Calu3 (cell line): ENCODE results near the gene RBMX2. TPM values are rescaled to one million over a fixed set of nuclear protein-coding genes. Genes with fewer than 3 reads are reported as not detected.

Experiments used
- BruUV-seq: library from RNA; stranded (reverse); fragments of 400-500 nt; replicated peaks from 2 replicates; lab custom pipeline; 2021; lab: Mats Ljungman, UMichigan
- CTCF ChIA-PET: fragments of 300-600 bp; sonication (Branson Sonifier 250); formaldehyde crosslinking; loops from one replicate; lab custom pipeline; 2022; ENCODE audit warnings: antibody characterized with exemption; lab: Charles Lee
- DNase-seq: peaks from one replicate; pipeline ENCODE4 v3.0.0; 2022
- H3K27ac Mint-ChIP-seq: one replicate; pipeline ENCODE4 v1.8.0; 2022; ENCODE audit warnings: mixed read lengths; ENCODE audit not compliant: unreplicated experiment
- H3K27me3 Mint-ChIP-seq: one replicate; pipeline ENCODE4 v1.8.0; 2022; ENCODE audit warnings: mixed read lengths; ENCODE audit not compliant: unreplicated experiment
- H3K36me3 Mint-ChIP-seq: one replicate; pipeline ENCODE4 v1.8.0; 2022; ENCODE audit warnings: mild to moderate bottlenecking, moderate library complexity, mixed read lengths; ENCODE audit not compliant: insufficient read depth, unreplicated experiment
- H3K4me1 Mint-ChIP-seq: one replicate; pipeline ENCODE4 v1.8.0; 2022; ENCODE audit warnings: mild to moderate bottlenecking, low read depth, mixed read lengths; ENCODE audit not compliant: unreplicated experiment
- H3K4me3 Mint-ChIP-seq: one replicate; pipeline ENCODE4 v1.8.0; 2022; ENCODE audit warnings: mild to moderate bottlenecking, low read depth, moderate library complexity, mixed read lengths; ENCODE audit not compliant: unreplicated experiment
- H3K9me3 Mint-ChIP-seq: one replicate; pipeline ENCODE4 v1.8.0; 2022; ENCODE audit warnings: low read depth, mixed read lengths; ENCODE audit not compliant: unreplicated experiment
- intact Hi-C: fragments of 100-400 bp; cut with micrococcal nuclease; formaldehyde crosslinking; loops from one replicate; pipeline ENCODE4 v1.10.0; 2022; ENCODE audit not compliant: unreplicated experiment
- total RNA-seq: library from RNA; stranded (reverse); gene quantifications from 2 replicates; pipeline ENCODE4 v1.2.3, GENCODE V29; 2022
- TF ChIP-seq, protein P1 (sequence below): fragments of 200-600 bp; IDR thresholded peaks from one replicate; pipeline ENCODE4 v1.8.0; 2022; ENCODE audit warnings: antibody characterized with exemption; ENCODE audit not compliant: unreplicated experiment

Gene RBMX2
- total RNA-seq, 1 experiment from 2014 or later, result 31.3 TPM

DNA sequence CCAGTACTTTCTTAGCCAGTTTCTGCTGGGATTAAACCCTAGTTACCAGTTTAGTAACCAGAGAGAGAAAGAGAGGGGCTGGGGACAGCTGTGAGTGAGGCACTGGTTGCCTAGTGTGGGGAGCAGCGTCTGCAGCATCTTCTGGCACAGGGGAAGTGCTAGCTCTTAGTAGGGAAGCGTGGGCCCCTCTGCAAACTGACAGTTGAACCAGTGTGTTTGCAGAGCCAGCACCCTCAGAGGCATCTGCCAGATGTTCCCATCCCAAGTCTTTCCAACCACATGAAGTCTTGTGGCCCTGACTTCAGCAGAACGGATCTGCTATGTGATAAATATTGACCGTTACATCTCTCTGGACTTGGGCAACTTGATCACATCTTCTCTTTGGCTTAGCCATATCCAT lies 15.0 kb downstream of the RBMX2 start:
- Mint-ChIP-seq H3K4me1 (no peaks in the 10 kb centered on the region), H3K36me3 (peaks cover 13% of the 10 kb centered on the region), H3K27ac (no peak overlapping the region), H3K9me3 (no peaks in the 10 kb centered on the region), H3K27me3 (no peaks in the 10 kb centered on the region), H3K4me3 (no peak overlapping the region)
- CTCF ChIA-PET, result no interaction called here
- no TSS peak for BruUV-seq
- intact Hi-C loops, result no loop called here
- no peak for DNase-seq
- TF ChIP-seq, protein P1, sequence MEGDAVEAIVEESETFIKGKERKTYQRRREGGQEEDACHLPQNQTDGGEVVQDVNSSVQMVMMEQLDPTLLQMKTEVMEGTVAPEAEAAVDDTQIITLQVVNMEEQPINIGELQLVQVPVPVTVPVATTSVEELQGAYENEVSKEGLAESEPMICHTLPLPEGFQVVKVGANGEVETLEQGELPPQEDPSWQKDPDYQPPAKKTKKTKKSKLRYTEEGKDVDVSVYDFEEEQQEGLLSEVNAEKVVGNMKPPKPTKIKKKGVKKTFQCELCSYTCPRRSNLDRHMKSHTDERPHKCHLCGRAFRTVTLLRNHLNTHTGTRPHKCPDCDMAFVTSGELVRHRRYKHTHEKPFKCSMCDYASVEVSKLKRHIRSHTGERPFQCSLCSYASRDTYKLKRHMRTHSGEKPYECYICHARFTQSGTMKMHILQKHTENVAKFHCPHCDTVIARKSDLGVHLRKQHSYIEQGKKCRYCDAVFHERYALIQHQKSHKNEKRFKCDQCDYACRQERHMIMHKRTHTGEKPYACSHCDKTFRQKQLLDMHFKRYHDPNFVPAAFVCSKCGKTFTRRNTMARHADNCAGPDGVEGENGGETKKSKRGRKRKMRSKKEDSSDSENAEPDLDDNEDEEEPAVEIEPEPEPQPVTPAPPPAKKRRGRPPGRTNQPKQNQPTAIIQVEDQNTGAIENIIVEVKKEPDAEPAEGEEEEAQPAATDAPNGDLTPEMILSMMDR, result no peak

GRCh38 chrX:130418066-130418465 lies 16.3 kb downstream of the RBMX2 start:
- Mint-ChIP-seq H3K27me3 (no peaks in the 10 kb centered on the region), H3K27ac (no peak overlapping the region), H3K36me3 (peaks cover 5% of the 10 kb centered on the region), H3K4me1 (no peaks in the 10 kb centered on the region), H3K9me3 (no peaks in the 10 kb centered on the region), H3K4me3 (no peak overlapping the region)
- no peak for DNase-seq
- TF ChIP-seq, protein P1, result no peak
- intact Hi-C loops, result no loop called here
- CTCF ChIA-PET, result no interaction called here
- no TSS peak for BruUV-seq

- DNase-seq, result no peak
- H3K27ac Mint-ChIP-seq, result no peak overlapping the region
- no peaks in the 10 kb centered on the region for H3K27me3 Mint-ChIP-seq
- H3K36me3 Mint-ChIP-seq, result peaks cover 5% of the 10 kb centered on the region
- no peak overlapping the region for H3K4me3 Mint-ChIP-seq
- TF ChIP-seq, protein P1, result no peak
- CTCF ChIA-PET, result no interaction called here
- no peaks in the 10 kb centered on the region for H3K9me3 Mint-ChIP-seq
- BruUV-seq, result no TSS peak
- no peaks in the 10 kb centered on the region for H3K4me1 Mint-ChIP-seq
- intact Hi-C loops, result no loop called here
Observed at GRCh38 chrX:130418740-130419139, 17.0 kb downstream of the RBMX2 start.

GRCh38 chrX:130419263-130419662 lies 17.5 kb downstream of the RBMX2 start:
- Mint-ChIP-seq H3K36me3 (peaks cover 5% of the 10 kb centered on the region), H3K27me3 (peaks cover under 1% of the 10 kb centered on the region), H3K27ac (no peak overlapping the region), H3K4me1 (no peaks in the 10 kb centered on the region), H3K4me3 (no peak overlapping the region), H3K9me3 (no peaks in the 10 kb centered on the region)
- no peak for DNase-seq
- TF ChIP-seq, protein P1, result no peak
- intact Hi-C loops, result no loop called here
- BruUV-seq, result no TSS peak
- CTCF ChIA-PET, result no interaction called here
